Activated CD4-positive, alpha-beta T cell treated with anti-CD3 and anti-CD28 coated beads, Interleukin-2, amount 50 U/mL, for 16 hours (primary cell): Measurements from ENCODE around the gene CACUL1.
"Not testable (repeated sequence)": the region's sequence is repeated elsewhere in the genome, so short reads cannot be mapped to it uniquely, and the experiment has no call there.

Source experiments
- DNase-seq: peaks from one replicate; pipeline ENCODE4 v3.0.0-alpha.2; 2020

Gene CACUL1

GRCh38 chr10:118682533-118682932, 72.2 kb downstream of the CACUL1 start:
- DNase-seq = no peak

DNA sequence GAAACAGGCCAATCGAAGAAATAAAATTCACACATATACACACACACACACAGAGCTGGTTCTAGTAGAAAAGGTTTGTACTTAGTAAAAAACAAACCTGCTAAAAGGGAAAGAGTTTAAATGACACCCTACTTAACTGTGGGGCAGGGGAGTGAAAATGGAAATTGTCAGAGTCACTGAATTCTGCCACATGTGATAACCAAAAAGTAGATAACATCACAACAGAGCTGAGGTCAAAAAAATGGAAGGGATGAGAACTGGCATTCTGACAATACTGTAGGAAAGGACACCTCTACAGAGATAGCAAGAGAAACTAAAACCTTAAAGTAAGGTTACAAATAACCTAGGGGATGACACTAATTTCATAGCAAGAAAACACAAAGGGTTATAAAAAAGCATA, 74.6 kb downstream of the CACUL1 start:
- DNase-seq = no peak

DNA sequence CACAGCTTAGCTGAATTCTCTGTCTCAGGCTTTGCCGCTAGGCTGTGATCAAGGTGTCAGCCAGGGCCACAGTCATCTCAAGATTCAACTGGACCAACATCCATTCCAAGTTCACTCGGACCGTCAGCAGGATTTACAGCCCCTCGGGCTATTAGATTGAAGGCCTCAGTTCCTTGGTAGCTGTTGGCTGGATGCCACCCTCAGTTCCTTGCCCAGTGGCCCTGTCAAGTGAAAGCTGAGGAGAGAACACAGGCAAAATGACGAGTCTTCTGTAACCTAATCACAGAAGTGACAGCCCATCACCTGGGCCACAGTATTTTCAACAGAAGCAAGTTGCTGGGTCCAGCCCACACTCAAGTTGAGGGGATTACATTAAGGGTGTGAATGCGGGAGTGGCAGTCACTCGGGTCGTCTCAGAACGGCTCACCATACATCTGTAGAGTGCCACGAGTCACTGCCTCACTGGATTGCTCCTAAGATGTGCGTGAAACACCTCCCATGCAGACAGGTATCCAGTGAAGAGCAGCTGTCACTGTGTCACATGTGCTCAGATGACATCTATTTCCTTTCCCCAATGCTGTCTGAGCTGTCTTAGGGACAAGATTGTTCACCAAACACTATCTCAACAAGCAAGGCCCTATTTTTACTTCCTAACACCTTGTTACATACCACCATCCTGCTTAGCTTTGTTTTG, 80.4 kb downstream of the CACUL1 start:
- no peak for DNase-seq

- no peak for DNase-seq
Measured at GRCh38 chr10:118672766-118673715, 81.7 kb downstream of the CACUL1 start.

GRCh38 chr10:118672153-118672552, 82.6 kb downstream of the CACUL1 start:
- no peak for DNase-seq

DNA sequence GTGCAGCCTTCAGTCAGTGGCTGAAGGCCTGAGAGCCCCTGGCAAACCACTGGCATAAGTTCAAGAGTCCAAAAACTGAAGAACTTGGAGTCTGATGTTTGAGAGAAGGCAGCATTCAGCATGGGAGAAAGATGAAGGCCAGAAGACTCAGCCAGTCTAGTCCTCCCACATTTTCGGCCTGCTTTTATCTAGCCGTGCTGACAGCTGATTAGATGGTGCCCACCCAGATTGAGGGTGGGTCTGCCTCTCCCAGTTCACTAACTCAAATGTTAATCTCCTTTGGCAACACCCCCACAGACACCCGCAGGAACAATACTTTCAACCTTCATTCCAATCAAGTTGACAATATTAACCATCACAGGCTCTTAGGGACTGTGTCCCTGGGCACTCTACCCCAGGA, 83.5 kb downstream of the CACUL1 start:
- not testable (repeated sequence) for DNase-seq

- DNase-seq = no peak
Measured at GRCh38 chr10:118670472-118671124, 84.2 kb downstream of the CACUL1 start.

DNA sequence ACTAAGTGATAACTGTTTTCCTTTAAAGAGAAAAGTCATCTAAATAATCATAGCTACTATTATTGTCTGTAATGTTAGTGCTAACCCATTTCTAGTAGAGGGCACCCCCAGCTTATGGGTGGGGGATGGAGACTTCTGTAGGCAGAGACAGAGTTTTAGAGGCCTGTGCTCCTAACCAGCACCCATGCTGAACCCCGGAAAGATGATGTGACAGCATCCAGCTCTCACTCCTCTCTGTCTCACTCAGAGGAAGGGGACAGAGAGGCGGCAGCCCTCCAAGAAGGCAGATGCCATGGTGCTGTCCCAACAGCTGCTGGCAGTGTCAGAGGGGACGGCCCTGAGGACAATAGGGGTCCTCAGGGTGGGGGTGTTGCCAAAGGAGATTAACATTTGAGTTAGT, 84.9 kb downstream of the CACUL1 start:
- DNase-seq = no peak

DNA sequence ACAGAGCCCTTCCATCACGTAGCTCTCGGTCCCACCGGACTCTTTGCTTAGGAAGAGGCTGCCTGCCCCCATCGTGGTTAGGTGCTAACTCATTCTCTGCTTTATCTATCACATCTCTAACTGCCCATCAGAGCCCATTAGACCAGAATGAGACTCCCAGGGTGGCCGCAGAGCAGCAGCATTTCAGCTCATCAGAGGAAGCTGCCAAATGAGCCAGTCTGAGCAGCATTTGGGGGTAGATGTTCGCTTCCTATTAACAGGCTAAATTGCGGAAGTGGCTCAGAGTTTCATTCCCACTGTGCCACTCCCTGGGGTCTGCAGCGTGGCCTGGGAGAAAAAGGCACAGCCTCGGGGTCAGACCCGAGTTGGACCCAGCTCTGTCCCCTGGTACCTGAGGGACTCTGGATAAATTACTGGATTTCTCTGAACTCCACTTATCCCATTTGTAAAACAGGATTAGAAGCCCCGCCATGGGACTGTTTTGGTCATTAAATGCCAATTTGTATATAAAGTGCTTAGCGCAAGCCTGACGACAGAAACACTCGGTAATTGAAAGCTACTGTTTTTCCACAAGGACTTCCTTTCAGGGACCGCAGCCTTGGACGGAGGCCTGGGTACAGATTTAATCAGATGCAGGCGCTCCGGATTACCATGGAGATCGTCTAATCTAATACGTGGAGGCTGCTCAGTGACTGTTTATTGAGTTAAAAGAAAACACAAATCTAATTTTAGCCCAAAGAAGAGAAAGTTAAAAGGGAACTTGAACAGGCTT, 85.6 kb downstream of the CACUL1 start:
- DNase-seq = no peak

DNA sequence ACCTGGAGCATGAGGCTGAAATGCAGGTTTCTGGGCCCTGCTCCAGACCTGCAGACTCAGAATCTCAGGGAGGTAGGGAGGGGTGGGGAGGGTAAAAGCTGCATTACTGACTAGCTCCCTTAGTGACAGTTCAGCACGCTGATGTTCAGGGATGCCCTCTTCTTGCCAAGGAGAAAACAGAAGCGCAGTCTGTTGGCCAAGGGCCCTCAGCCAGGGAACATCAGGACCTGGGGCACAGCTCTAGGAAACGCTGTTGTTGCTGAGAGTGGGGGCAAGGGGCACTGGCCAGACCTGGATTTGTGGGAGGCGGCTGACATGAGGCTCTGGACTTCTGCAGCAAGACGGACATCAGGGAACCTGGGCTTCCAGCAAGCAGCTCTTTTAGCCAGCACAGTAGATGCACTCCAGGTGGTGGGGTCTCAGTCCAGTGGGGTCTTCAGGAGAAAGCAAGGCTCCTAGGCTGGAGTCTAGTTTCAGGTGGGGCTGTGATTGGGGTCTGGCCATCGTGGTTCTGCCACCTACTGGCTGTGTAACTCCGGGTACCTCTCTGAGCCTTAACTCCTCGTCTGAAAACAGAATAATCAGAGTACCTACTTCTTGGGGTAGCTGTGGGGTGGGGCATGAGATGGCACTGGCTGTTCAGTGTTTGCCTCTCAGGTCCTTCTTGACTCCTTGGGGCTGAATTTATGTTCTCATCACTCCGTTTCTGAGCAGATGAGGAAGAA, 86.4 kb downstream of the CACUL1 start:
- DNase-seq = no peak

- no peak for DNase-seq
Measured at GRCh38 chr10:118667732-118668131, 87.0 kb downstream of the CACUL1 start.

DNA sequence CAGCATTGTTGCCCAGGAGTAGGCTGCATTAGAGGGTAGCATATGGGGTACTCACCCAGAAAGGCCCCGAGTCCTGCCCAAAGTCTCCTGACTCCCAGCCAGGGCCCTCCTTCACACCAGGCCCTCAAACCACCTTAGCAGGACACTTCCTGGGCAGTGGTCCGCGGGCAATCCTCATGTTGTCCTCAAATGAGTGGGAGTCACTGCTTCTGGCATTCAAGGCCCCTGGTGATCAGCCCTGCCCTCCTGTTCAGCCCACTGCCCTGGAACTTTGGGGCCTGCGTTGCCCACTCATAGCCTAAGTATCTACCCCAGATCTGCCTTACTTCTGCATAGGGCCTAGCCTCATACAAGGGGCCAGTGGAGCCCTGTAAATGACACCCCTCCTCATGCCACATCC, 88.4 kb downstream of the CACUL1 start:
- DNase-seq = no peak

- no peak for DNase-seq
Measured at GRCh38 chr10:118664321-118664720, 90.4 kb downstream of the CACUL1 start.

GRCh38 chr10:118663176-118663575, 91.6 kb downstream of the CACUL1 start:
- DNase-seq = no peak

GRCh38 chr10:118662228-118663035, 92.3 kb downstream of the CACUL1 start:
- DNase-seq = no peak

- DNase-seq = no peak
Measured at GRCh38 chr10:118658762-118659161, 96.0 kb downstream of the CACUL1 start.

- not testable (repeated sequence) for DNase-seq
Measured at GRCh38 chr10:118658168-118658567, 96.6 kb downstream of the CACUL1 start.

DNA sequence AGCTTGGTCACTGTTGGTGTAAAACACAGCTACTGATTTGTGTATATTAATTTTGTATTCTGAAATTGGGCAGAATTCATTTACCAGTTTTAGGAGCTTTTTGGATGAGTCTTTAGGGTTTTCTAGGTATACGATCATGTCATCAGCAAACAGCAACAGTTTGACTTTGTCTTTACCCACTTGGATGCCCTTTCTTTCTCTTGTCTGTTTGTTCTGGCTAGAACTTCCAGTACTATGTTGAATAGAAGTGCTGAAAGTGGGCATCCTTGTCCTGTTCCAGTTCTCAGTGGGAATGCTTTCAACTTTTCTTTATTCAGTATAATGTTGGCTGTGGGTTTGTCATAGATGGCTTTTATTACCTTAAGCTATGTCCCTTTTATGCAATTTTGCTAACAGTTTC, 109.5 kb downstream of the CACUL1 start:
- not testable (repeated sequence) for DNase-seq

DNA sequence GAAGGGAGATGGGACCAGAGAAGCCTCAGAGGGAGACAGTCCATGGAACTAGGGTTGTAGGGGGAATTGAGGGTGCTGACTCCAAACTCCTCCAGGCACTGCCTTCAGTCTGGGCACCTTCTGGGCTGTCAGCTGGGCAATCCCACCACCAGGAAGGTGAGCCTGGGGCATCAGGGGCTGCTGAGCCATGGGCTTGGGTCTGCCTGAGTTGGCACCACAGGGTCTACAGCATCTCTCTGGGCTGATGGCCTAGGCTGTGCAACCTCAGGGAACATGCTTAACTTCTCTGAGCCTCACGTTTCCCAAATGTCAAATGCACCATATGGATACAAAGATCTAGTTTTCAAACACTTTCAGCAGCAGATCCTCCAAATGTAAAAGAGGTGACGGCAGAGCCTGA, 112.5 kb downstream of the CACUL1 start:
- DNase-seq = no peak

GRCh38 chr10:118638680-118639079, 116.1 kb downstream of the CACUL1 start:
- DNase-seq = no peak
